NCI-H2227 (cell line): Measurements from ENCODE around the gene RLBP1.

ENCODE experiments used
- DNase-seq: peaks from one replicate; lab custom pipeline; 2025; ENCODE audit not compliant: unreplicated experiment; lab: John Stamatoyannopoulos, UW

Gene RLBP1

GRCh38 chr15:89206908-89207331 lies 14.5 kb downstream of the RLBP1 start:
- peak; percentile 75 for DNase-seq

- DNase-seq: no peak
Measured at GRCh38 chr15:89205991-89206585, 15.3 kb downstream of the RLBP1 start.

GRCh38 chr15:89203705-89204273 lies 17.6 kb downstream of the RLBP1 start:
- DNase-seq: no peak

- DNase-seq: no peak
Measured at GRCh38 chr15:89201465-89202005, 19.8 kb downstream of the RLBP1 start.

- no peak for DNase-seq
Measured at GRCh38 chr15:89200182-89200581, 21.2 kb downstream of the RLBP1 start.

- no peak for DNase-seq
Measured at GRCh38 chr15:89199746-89200145, 21.6 kb downstream of the RLBP1 start.

GRCh38 chr15:89198934-89199333 lies 22.4 kb downstream of the RLBP1 start:
- no peak for DNase-seq

- DNase-seq: no peak
Measured at GRCh38 chr15:89198196-89198595, 23.2 kb downstream of the RLBP1 start.

- DNase-seq: no peak
Measured at GRCh38 chr15:89197503-89197971, 23.8 kb downstream of the RLBP1 start.

GRCh38 chr15:89196994-89197393 lies 24.4 kb downstream of the RLBP1 start:
- DNase-seq: no peak

GRCh38 chr15:89196241-89196640 lies 25.1 kb downstream of the RLBP1 start:
- no peak for DNase-seq

GRCh38 chr15:89195836-89196235 lies 25.5 kb downstream of the RLBP1 start:
- no peak for DNase-seq

- no peak for DNase-seq
Measured at GRCh38 chr15:89194608-89195007, 26.8 kb downstream of the RLBP1 start.

GRCh38 chr15:89192766-89193165 lies 28.6 kb downstream of the RLBP1 start:
- no peak for DNase-seq

GRCh38 chr15:89192136-89192535 lies 29.2 kb downstream of the RLBP1 start:
- no peak for DNase-seq

- DNase-seq: no peak
Measured at GRCh38 chr15:89187986-89188514, 33.3 kb downstream of the RLBP1 start.

GRCh38 chr15:89187301-89187985 lies 33.9 kb downstream of the RLBP1 start:
- DNase-seq: no peak

- no peak for DNase-seq
Measured at GRCh38 chr15:89186803-89187202, 34.6 kb downstream of the RLBP1 start.

- DNase-seq: no peak
Measured at GRCh38 chr15:89184886-89185526, 36.4 kb downstream of the RLBP1 start.

- DNase-seq: no peak
Measured at GRCh38 chr15:89184357-89184756, 37.0 kb downstream of the RLBP1 start.
